ENCODE results near the gene LCK. TPM values are rescaled to one million over a fixed set of nuclear protein-coding genes. Genes with fewer than 3 reads are reported as not detected.

Gene LCK
- total RNA-seq, 1 experiment from 2014 or later: 37.6 TPM

- Mint-ChIP-seq H3K9me3 (no peaks in the 10 kb centered on the region), H3K4me1 (peaks cover 31 to 42% of the 10 kb centered on the region in 2 experiments), H3K27me3 (ENCODE audit: low read depth) (no peaks in the 10 kb centered on the region; the same call in 1 of the 2 replicates), H3K36me3 (ENCODE audit: insufficient read depth in 1 of 3, low read depth in 3 of 3) (peaks cover 4 to 9% (median 5%) of the 10 kb centered on the region in 3 experiments; a peak in 5 of 7 replicates), H3K27ac (peak overlapping the region; percentile 65 to 95 (median 92)), H3K4me3 (peak overlapping the region; percentile 61 to 81)
- H4K8ac ChIP-seq (replicated peaks; ENCODE audit: insufficient read length, low read depth, low read length): no peak overlapping the region
- no peak overlapping the region for H3T11ph ChIP-seq (ENCODE audit: low read length)
- H3K23me2 ChIP-seq (ENCODE audit: insufficient read length, low read depth, low read length, poor library complexity, severe bottlenecking): peaks cover 12% of the 10 kb centered on the region
- TF ChIP-seq, protein P1, sequence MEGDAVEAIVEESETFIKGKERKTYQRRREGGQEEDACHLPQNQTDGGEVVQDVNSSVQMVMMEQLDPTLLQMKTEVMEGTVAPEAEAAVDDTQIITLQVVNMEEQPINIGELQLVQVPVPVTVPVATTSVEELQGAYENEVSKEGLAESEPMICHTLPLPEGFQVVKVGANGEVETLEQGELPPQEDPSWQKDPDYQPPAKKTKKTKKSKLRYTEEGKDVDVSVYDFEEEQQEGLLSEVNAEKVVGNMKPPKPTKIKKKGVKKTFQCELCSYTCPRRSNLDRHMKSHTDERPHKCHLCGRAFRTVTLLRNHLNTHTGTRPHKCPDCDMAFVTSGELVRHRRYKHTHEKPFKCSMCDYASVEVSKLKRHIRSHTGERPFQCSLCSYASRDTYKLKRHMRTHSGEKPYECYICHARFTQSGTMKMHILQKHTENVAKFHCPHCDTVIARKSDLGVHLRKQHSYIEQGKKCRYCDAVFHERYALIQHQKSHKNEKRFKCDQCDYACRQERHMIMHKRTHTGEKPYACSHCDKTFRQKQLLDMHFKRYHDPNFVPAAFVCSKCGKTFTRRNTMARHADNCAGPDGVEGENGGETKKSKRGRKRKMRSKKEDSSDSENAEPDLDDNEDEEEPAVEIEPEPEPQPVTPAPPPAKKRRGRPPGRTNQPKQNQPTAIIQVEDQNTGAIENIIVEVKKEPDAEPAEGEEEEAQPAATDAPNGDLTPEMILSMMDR (conservative IDR thresholded peaks at IDR 0.05): no peak; the same call in 2 of the 3 replicates
- H4K20me1 ChIP-seq (ENCODE audit: control insufficient read depth, insufficient read depth, insufficient read length): no peaks in the 10 kb centered on the region
- H3K79me1 ChIP-seq (ENCODE audit: insufficient read depth, low read depth, low read length, poor library complexity, severe bottlenecking): no peaks in the 10 kb centered on the region
- H3K4ac ChIP-seq (ENCODE audit: low read depth, low read length): no peak overlapping the region
- H3K4me2 ChIP-seq (ENCODE audit: insufficient read depth, insufficient read length, low read length): peak overlapping the region; percentile 71
- H3K23ac ChIP-seq (ENCODE audit: insufficient read length, low read depth, low read length): no peak overlapping the region
- H2BK5ac ChIP-seq (ENCODE audit: insufficient read length, low read length): no peak overlapping the region
- no peak overlapping the region for H4K91ac ChIP-seq (ENCODE audit: insufficient read length, low read depth, low read length)
- H4K5ac ChIP-seq (ENCODE audit: insufficient read length, low read depth, low read length): no peak overlapping the region
- DNase-seq: peak; percentile 97
- no CpG with 5 or more reads among the region's 10 CpGs for WGBS (ENCODE audit: extremely low coverage, insufficient read length, low lambda C conversion rate)
- no peaks in the 10 kb centered on the region for H3K79me2 ChIP-seq (ENCODE audit: insufficient read depth, low read length)
- H3K18ac ChIP-seq (ENCODE audit: insufficient read length, low read depth, low read length): no peak overlapping the region
- no peak overlapping the region for H2BK15ac ChIP-seq (ENCODE audit: low read depth, low read length)
- H2AFZ ChIP-seq (ENCODE audit: low read length): no peak overlapping the region
- H3K4me1 ChIP-seq (ENCODE audit: insufficient read depth, low read length): peaks cover 6% of the 10 kb centered on the region; the same call in 1 of the 2 replicates
- H3K9ac ChIP-seq (ENCODE audit: extremely low read depth, insufficient read length, low read length): no peak overlapping the region
- H3K27ac ChIP-seq (ENCODE audit: insufficient read length, low read depth, low read length): no peak overlapping the region
- H2BK120ac ChIP-seq (ENCODE audit: low read depth, low read length, poor library complexity, severe bottlenecking): no peak overlapping the region
- H3K14ac ChIP-seq (ENCODE audit: insufficient read depth, low read length): no peak overlapping the region
- no peak overlapping the region for H2BK12ac ChIP-seq (ENCODE audit: insufficient read length, low read depth, low read length)
- H2BK20ac ChIP-seq (ENCODE audit: low read depth, low read length, poor library complexity, severe bottlenecking): no peak overlapping the region
- H3K27me3 ChIP-seq (ENCODE audit: insufficient read depth, low read length): no peaks in the 10 kb centered on the region
- H3K56ac ChIP-seq (ENCODE audit: insufficient read length, low read depth, low read length): no peak overlapping the region
- H3K9me3 ChIP-seq (ENCODE audit: control insufficient read depth, low read depth, low read length): no peaks in the 10 kb centered on the region
- H2AK5ac ChIP-seq (ENCODE audit: insufficient read length, low read length): no peak overlapping the region
These were observed 22.5 kb downstream of the LCK start for GRCh38 chr1:32273391-32274208.

Data from H9 (cell line).